Fibroblast of the aortic adventitia (primary cell): ENCODE data around the gene MAU2. TPM values are rescaled to one million over a fixed set of nuclear protein-coding genes. Genes with fewer than 3 reads are reported as not detected.

Experiments
- DNase-seq: peaks from one replicate; pipeline ENCODE4 v3.0.0-alpha.2; 2010; ENCODE audit warnings: low read depth
- H3K4me3 ChIP-seq: 2 replicates; pipeline ENCODE4 v1.5.1; 2011; ENCODE audit warnings: low read depth, mild to moderate bottlenecking, control low read depth, low read length, moderate library complexity
- total RNA-seq: library from RNA; depleted of rRNA; stranded (reverse); fragments of >200 nt; gene quantifications from 2 replicates; pipeline ENCODE4 v1.2.3, GENCODE V29; 2012; ENCODE audit warnings: low replicate concordance
- TF ChIP-seq, protein P1 (sequence below): IDR thresholded peaks from 2 replicates; pipeline ENCODE4 v1.5.1; 2011; ENCODE audit warnings: mild to moderate bottlenecking, low read length, control low read depth, inconsistent platforms; ENCODE audit not compliant: insufficient read depth

MAU2 gene
- total RNA-seq, 1 donor: 34.6 TPM

DNA sequence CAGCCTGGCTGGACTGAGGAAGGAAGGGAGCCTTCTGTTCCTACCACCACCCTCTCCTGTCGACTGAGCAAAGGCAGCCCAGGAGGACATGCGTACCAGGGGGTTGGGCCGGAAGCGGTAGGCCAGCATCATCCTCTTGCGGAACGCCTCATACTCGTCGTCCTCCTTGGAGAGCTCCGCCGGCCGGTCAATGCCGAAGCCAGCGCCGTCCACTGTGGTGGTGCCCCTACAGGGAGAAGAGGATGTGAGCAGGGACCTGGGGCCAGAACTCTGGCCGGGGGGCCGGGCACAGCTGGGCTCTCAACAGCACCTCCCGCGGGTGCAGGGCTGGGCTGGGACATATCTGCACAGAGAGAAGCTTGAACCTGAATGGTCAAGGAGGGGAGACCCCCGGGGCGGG is 43.8 kb upstream of the MAU2 start:
- no peak overlapping the region for H3K4me3 ChIP-seq
- TF ChIP-seq, protein P1, sequence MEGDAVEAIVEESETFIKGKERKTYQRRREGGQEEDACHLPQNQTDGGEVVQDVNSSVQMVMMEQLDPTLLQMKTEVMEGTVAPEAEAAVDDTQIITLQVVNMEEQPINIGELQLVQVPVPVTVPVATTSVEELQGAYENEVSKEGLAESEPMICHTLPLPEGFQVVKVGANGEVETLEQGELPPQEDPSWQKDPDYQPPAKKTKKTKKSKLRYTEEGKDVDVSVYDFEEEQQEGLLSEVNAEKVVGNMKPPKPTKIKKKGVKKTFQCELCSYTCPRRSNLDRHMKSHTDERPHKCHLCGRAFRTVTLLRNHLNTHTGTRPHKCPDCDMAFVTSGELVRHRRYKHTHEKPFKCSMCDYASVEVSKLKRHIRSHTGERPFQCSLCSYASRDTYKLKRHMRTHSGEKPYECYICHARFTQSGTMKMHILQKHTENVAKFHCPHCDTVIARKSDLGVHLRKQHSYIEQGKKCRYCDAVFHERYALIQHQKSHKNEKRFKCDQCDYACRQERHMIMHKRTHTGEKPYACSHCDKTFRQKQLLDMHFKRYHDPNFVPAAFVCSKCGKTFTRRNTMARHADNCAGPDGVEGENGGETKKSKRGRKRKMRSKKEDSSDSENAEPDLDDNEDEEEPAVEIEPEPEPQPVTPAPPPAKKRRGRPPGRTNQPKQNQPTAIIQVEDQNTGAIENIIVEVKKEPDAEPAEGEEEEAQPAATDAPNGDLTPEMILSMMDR: no peak
- no peak for DNase-seq

GRCh38 chr19:19278315-19278714 is 42.3 kb upstream of the MAU2 start:
- DNase-seq: no peak
- H3K4me3 ChIP-seq: no peak overlapping the region
- TF ChIP-seq, protein P1: no peak

- H3K4me3 ChIP-seq: no peak overlapping the region
- TF ChIP-seq, protein P1: no peak
- no peak for DNase-seq
Observed at GRCh38 chr19:19279062-19279612, 41.5 kb upstream of the MAU2 start.

- TF ChIP-seq, protein P1: no peak
- no peak overlapping the region for H3K4me3 ChIP-seq
- no peak for DNase-seq
Observed at GRCh38 chr19:19279853-19280252, 40.8 kb upstream of the MAU2 start.

GRCh38 chr19:19280561-19280960 is 40.1 kb upstream of the MAU2 start:
- TF ChIP-seq, protein P1: no peak
- H3K4me3 ChIP-seq: no peak overlapping the region
- DNase-seq: peak; percentile 23

DNA sequence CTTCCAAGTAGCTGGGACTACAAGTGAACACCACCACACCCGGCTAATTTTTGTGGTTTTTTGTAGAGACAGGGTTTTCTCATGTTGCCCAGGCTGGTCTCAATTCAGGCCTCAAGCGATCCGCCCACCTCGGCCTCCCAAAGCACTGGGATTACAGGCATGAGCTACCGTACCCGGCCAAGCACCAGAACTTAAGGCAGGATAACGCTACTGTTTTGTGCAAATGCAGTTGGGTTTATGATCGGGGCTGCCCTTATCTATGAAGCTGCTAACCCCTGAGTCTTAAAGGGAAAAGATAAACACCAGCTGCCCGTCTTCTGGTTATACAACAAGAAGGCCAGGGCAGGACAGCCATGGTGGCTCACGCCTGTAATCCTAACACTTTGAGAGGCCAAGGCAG is 34.9 kb upstream of the MAU2 start:
- TF ChIP-seq, protein P1: no peak
- DNase-seq: no peak
- H3K4me3 ChIP-seq: no peak overlapping the region

DNA sequence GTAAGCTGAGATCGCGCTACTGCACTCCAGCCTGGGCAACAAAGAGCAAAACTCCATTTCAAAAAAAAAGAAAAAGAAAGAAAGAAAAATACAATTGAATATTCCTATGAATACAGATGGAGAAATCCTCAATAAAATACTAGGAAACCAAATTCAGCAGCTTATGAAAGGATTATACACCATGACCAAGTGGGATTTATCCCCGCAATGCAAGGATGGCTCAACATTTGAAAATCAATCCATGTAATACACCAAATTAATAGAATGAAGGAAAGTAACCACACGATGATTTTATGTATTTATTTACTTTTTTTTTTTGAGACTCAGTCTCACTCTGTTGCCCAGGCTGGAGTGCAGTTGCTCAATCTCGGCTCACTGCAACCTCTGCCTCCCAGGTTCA is 28.0 kb upstream of the MAU2 start:
- no peak for DNase-seq
- no peak overlapping the region for H3K4me3 ChIP-seq
- TF ChIP-seq, protein P1: no peak
